BLaER1 (cell line): ENCODE data around the gene ABI1.

ENCODE experiments used
- H3K27ac ChIP-seq: shearing (Covaris generic); formaldehyde crosslinking; 2 replicates; pipeline ENCODE4 v1.8.1; 2022
- H3K27me3 ChIP-seq: shearing (Covaris generic); formaldehyde crosslinking; 2 replicates; pipeline ENCODE4 v1.8.1; 2022
- H3K36me3 ChIP-seq: shearing (Covaris generic); formaldehyde crosslinking; 2 replicates; pipeline ENCODE4 v1.8.1; 2022
- H3K4me1 ChIP-seq: shearing (Covaris generic); formaldehyde crosslinking; 2 replicates; pipeline ENCODE4 v1.8.1; 2022
- H3K4me2 ChIP-seq: shearing (Covaris generic); formaldehyde crosslinking; 2 replicates; pipeline ENCODE4 v1.8.1; 2022
- H3K4me3 ChIP-seq: shearing (Covaris generic); formaldehyde crosslinking; 2 replicates; pipeline ENCODE4 v1.8.1; 2022
- H3K9ac ChIP-seq: shearing (Covaris generic); formaldehyde crosslinking; 2 replicates; pipeline ENCODE4 v1.8.1; 2022
- H3K9me3 ChIP-seq: shearing (Covaris generic); formaldehyde crosslinking; 2 replicates; pipeline ENCODE4 v1.8.1; 2022
- H4K20me1 ChIP-seq: shearing (Covaris generic); formaldehyde crosslinking; 2 replicates; pipeline ENCODE4 v1.8.1; 2022
- Cebpa-rat ChIP-seq: shearing (Covaris generic); IDR thresholded peaks from 2 replicates; pipeline ENCODE4 v1.8.1; 2022

Gene ABI1

DNA sequence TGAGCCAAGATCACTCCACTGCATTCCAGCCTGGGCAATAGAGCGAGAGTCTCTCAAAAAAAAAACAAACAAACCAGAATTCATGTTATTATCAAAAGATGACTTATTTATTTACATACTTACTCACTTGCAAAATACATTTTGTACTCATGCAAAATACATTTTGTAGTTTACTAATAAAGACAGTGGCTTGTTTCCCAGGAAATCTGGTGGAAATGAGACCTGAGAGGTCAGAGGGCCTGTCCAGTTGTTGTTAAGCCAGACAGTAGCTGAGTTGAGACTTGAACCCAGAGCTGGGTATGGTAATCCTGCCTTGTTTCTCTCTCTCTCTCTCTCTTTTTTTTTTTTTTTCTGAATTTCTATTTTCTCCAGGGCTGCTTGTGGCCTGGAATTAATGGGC lies 133.8 kb downstream of the ABI1 start:
- Histone ChIP-seq H3K4me3 (no peak overlapping the region), H4K20me1 (peaks cover 4% of the 10 kb centered on the region; the same call in 1 of the 2 replicates), H3K9me3 (no peaks in the 10 kb centered on the region), H3K36me3 (peaks cover 97% of the 10 kb centered on the region), H3K27ac (no peak overlapping the region), H3K4me1 (no peaks in the 10 kb centered on the region), H3K27me3 (no peaks in the 10 kb centered on the region), H3K9ac (no peak overlapping the region), H3K4me2 (no peak overlapping the region)
- TF ChIP-seq Cebpa-rat: no peak

DNA sequence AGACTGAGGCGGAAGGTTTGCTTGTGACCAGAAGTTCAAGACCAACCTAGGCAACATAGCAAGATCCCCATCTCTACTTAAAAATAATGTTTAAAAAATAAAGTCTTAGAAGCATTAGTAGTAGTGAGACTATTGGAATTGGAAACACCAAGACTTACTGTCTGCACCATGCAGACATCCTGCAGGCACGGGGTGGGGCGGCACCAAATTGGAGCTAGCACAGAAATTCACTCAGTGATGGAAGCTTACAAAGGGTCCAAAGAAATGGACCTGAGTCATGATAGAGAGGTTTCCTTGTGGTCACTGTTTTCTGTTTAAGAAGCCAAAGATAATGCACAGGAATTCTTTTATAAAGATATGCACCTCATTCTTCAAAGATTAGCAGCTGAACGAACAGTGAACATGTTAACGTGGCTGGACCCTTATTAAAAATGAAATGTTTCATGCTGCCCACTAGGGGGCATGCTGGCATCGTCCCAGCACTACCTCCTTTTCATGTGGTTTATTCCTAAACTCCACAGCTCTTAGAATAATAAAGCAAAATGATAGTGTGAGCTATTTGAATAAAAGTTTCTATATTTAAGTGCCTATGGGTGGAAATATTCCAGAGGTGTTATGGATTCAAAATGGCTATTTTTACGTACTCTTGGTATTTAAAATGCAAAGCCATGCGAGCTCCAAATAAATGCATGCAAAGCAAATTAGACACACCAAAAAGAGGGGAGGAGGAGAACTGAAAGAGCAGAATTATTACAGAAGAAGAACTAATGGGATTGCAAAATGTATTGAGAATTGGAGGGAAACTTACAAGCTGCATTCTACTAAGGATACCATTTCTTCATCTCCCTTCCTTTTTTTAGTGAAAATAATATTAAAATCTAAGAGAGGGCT lies 134.7 kb downstream of the ABI1 start:
- Histone ChIP-seq H3K4me1 (no peaks in the 10 kb centered on the region), H3K36me3 (peaks cover 96% of the 10 kb centered on the region), H3K27ac (no peak overlapping the region), H3K4me3 (no peak overlapping the region), H4K20me1 (peaks cover 10% of the 10 kb centered on the region; the same call in 1 of the 2 replicates), H3K4me2 (no peak overlapping the region), H3K27me3 (no peaks in the 10 kb centered on the region), H3K9ac (no peak overlapping the region), H3K9me3 (no peaks in the 10 kb centered on the region)
- TF ChIP-seq Cebpa-rat: no peak

DNA sequence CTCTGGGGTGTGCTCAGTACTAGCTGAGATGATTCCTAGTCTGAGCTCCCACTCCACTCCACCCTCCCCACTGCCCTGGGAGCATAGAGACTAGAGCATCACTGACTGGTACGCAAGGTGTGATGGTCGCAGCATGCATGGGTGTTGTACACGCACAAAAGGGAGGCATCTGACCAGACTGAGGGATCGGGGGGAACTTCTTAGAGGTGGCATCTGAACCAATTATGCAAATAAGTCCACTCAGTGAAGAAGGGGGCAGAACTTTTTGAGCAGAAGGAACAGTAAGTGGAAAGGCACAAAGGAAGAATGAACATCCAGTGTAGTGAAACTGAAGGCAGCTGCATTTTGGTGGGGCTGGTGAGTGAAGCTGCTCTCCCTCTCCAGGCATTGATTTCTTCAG lies 137.7 kb downstream of the ABI1 start:
- Histone ChIP-seq H3K4me3 (no peak overlapping the region), H3K4me1 (no peaks in the 10 kb centered on the region), H3K27ac (no peak overlapping the region), H3K9ac (no peak overlapping the region), H3K9me3 (no peaks in the 10 kb centered on the region), H3K36me3 (peaks cover 96% of the 10 kb centered on the region), H3K4me2 (no peak overlapping the region), H3K27me3 (no peaks in the 10 kb centered on the region), H4K20me1 (peaks cover 10% of the 10 kb centered on the region; the same call in 1 of the 2 replicates)
- no peak for TF ChIP-seq Cebpa-rat

GRCh38 chr10:26721561-26721960 lies 139.2 kb downstream of the ABI1 start:
- peaks cover 14% of the 10 kb centered on the region; the same call in 1 of the 2 replicates for H4K20me1 ChIP-seq
- no peak for TF ChIP-seq Cebpa-rat
- H3K9me3 ChIP-seq: no peaks in the 10 kb centered on the region
- no peak overlapping the region for H3K4me3 ChIP-seq
- H3K36me3 ChIP-seq: peaks cover 95% of the 10 kb centered on the region
- no peak overlapping the region for H3K4me2 ChIP-seq
- no peak overlapping the region for H3K9ac ChIP-seq
- H3K4me1 ChIP-seq: no peaks in the 10 kb centered on the region
- H3K27ac ChIP-seq: no peak overlapping the region
- H3K27me3 ChIP-seq: no peaks in the 10 kb centered on the region

GRCh38 chr10:26717476-26717875 lies 143.3 kb downstream of the ABI1 start:
- no peak overlapping the region for H3K27ac ChIP-seq
- no peak overlapping the region for H3K9ac ChIP-seq
- no peak overlapping the region for H3K4me2 ChIP-seq
- H4K20me1 ChIP-seq: peaks cover 10% of the 10 kb centered on the region; the same call in 1 of the 2 replicates
- TF ChIP-seq Cebpa-rat: no peak
- no peak overlapping the region for H3K4me3 ChIP-seq
- no peaks in the 10 kb centered on the region for H3K4me1 ChIP-seq
- H3K27me3 ChIP-seq: no peaks in the 10 kb centered on the region
- H3K9me3 ChIP-seq: no peaks in the 10 kb centered on the region
- H3K36me3 ChIP-seq: peaks cover 91% of the 10 kb centered on the region

DNA sequence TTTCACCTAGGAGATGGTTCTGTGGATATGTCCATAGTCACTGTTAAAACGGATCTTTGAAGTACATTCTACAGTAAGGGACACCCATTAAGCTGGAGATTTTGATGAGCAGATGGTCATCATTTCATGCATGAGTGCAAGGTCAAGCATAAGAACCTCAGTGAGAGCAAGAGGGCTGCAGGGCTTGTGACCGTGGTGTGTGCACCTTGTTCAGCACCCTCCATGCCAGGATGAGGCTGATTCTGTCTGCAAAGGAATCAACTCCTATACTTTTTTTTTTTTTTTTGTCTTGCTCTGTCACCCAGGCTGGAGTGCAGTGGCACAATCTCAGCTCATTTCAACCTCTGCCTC lies 145.6 kb downstream of the ABI1 start:
- Histone ChIP-seq H3K36me3 (peaks cover 70% of the 10 kb centered on the region), H4K20me1 (peaks cover 4% of the 10 kb centered on the region; the same call in 1 of the 2 replicates), H3K27ac (no peak overlapping the region), H3K27me3 (no peaks in the 10 kb centered on the region), H3K4me1 (no peaks in the 10 kb centered on the region), H3K4me2 (no peak overlapping the region), H3K4me3 (no peak overlapping the region), H3K9ac (no peak overlapping the region), H3K9me3 (no peaks in the 10 kb centered on the region)
- TF ChIP-seq Cebpa-rat: no peak

GRCh38 chr10:26714415-26715136 lies 146.2 kb downstream of the ABI1 start:
- Histone ChIP-seq H3K27ac (no peak overlapping the region), H3K4me1 (no peaks in the 10 kb centered on the region), H3K4me3 (no peak overlapping the region), H4K20me1 (peaks cover 4% of the 10 kb centered on the region; the same call in 1 of the 2 replicates), H3K4me2 (no peak overlapping the region), H3K9me3 (no peaks in the 10 kb centered on the region), H3K36me3 (peaks cover 67% of the 10 kb centered on the region), H3K9ac (no peak overlapping the region), H3K27me3 (no peaks in the 10 kb centered on the region)
- TF ChIP-seq Cebpa-rat: no peak

DNA sequence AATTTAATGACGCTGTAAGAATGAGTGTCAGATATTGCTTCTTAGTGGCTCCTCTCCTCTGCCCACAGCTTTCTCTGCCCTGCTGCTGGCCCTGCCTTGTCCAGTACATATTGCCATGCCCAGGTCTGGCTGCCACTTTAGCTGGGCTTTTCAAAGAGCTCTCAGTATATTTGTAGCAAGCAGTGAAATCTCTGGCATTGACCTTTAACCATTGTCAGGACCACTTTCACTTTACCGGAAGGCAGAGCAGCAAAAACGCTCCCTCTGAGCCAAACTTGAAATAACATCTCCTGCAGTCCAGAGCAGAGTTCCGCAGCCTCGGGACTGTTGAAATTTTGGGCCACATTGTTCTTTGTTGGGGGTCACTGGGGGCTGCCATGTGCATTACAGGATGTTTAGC lies 149.4 kb downstream of the ABI1 start:
- Histone ChIP-seq H3K4me3 (no peak overlapping the region), H3K36me3 (peaks cover 68% of the 10 kb centered on the region), H4K20me1 (0 out of 2 replicates have a peak, but pooled peaks cover 10% of the 10 kb centered on the region), H3K9ac (no peak overlapping the region), H3K4me2 (no peak overlapping the region), H3K9me3 (no peaks in the 10 kb centered on the region), H3K27ac (no peak overlapping the region), H3K4me1 (no peaks in the 10 kb centered on the region), H3K27me3 (no peaks in the 10 kb centered on the region)
- TF ChIP-seq Cebpa-rat: no peak

DNA sequence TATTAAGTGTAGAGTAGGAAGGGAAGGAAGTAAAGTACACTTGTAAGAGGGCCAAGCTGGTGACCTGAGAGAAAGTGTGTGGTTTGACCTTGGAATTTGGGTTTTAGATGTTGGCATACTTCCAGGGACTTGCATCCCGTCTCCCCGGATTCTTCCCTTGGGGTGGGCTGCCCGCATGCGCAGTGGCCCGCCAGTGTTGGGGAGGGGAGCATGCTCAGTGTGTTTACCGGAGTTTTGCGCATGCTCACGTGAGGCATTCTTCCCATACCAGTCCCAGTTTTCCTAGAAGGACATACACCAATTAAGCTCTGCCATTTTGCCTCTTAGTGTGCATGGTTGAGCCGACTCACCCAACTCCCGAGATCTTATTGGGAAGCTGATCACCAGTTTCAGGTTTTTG lies 153.8 kb downstream of the ABI1 start:
- Histone ChIP-seq H3K9me3 (no peaks in the 10 kb centered on the region), H3K27me3 (no peaks in the 10 kb centered on the region), H3K27ac (no peak overlapping the region), H3K4me3 (no peak overlapping the region), H3K4me1 (no peaks in the 10 kb centered on the region), H3K36me3 (peaks cover 72% of the 10 kb centered on the region), H3K9ac (no peak overlapping the region), H4K20me1 (0 out of 2 replicates have a peak, but pooled peaks cover 25% of the 10 kb centered on the region), H3K4me2 (no peak overlapping the region)
- TF ChIP-seq Cebpa-rat: no peak

- Histone ChIP-seq H3K4me3 (no peak overlapping the region), H3K27me3 (no peaks in the 10 kb centered on the region), H3K9me3 (no peaks in the 10 kb centered on the region), H3K9ac (no peak overlapping the region), H3K27ac (no peak overlapping the region), H3K4me1 (no peaks in the 10 kb centered on the region), H3K4me2 (no peak overlapping the region), H3K36me3 (peaks cover 80% of the 10 kb centered on the region), H4K20me1 (peaks cover 31% of the 10 kb centered on the region)
- TF ChIP-seq Cebpa-rat: no peak
These were observed 154.6 kb downstream of the ABI1 start for GRCh38 chr10:26706206-26706605.
